GM18861 (cell line): ENCODE data around the gene RPL9.
"Not testable (repeated sequence)": the region's sequence is repeated elsewhere in the genome, so short reads cannot be mapped to it uniquely, and the experiment has no call there.

Source experiments
- ATAC-seq: cut with Tn5 transposase; IDR thresholded peaks from one replicate; pipeline ENCODE4 v1.9.1; 2021; ENCODE audit not compliant: unreplicated experiment

Gene RPL9

DNA sequence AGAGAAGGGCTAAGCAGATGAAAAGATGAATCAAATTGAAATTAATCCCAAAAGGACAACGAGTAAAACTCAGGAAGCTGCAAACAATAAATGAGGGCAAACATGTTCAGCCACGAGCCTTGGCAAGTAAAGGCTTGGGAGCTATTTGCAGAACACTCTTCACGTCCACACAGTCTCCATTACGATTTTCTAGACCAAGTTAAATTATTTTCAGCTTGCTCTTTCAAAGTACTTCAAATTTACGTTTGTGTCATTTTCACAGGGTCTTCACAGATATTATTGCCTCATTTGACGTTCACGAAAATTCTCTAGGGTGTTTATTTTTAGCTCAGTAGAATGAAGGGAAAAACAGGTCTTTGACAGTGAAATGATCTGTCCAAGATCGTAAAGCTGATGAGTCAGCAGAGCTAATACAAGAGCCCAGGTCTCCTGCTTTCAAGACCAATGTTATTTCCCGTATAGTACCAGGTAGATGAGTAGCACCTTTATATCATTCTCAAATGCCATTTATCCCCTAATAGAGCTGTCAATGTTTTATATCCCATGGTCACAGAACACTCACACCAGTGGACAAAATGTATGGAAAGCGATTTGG, 31.1 kb downstream of the RPL9 start:
- ATAC-seq: no peak

DNA sequence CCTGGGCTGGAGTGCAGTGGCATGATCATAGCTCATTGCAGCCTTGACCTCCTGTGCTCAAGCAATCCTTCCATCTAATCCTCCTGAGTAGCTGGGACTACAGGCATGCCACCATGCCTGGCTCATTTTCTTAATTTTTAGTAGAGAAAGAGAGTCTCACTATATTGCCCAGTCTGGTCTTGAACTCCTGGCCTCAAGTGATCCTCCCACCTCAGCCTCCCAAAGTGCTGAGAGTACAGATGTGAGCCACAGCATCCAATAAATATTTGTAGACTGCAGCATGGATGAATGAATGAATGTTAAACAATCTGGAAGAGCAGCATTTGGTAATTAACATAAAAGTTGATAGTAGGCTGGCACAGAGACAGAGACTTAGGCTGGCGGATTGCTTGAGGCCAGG, 32.0 kb downstream of the RPL9 start:
- ATAC-seq: no peak

GRCh38 chr4:39425297-39425696, 33.4 kb downstream of the RPL9 start:
- ATAC-seq: not testable (repeated sequence)

- no peak for ATAC-seq
Observed at GRCh38 chr4:39422247-39422646, 36.5 kb downstream of the RPL9 start.

- ATAC-seq: no peak
Observed at GRCh38 chr4:39415678-39416283, 42.9 kb downstream of the RPL9 start.

DNA sequence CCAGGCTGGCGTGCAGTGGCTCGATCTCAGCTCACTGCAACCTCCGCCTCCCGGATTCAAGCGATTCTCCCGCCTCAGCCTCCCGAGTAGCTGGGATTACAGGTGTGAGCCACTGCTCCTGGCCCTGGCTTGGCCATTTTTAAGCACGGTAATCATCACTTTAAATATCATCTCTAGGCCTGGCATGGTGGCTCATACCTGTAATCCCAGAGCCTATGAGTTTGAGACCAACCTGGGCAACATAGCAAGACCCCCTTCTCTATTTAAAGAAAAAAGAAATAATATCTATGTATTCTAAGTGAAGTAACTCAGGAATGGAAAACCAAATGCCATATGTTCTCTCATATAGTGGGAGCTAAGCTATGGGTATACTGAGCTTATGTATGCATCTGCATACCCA, 47.2 kb downstream of the RPL9 start:
- ATAC-seq: not testable (repeated sequence)

DNA sequence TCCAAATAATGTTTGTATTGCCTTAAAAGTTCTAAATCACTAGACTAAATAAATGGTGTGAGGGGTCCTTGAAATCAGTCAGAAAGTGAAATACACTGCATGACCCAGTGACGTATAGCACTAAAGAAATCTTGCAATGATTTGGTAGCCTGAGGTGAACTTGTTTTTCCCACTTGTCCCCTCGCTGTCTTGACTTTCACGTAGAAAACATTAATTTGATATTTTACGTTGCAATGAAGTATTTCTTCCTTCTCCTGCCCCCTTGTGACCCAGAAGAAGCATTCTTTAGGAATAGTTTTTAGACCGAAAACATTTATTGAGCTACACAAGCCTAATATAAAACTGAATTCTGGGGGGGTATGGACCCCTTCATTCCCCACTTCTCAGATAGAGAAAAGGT, 48.3 kb downstream of the RPL9 start:
- no peak for ATAC-seq

GRCh38 chr4:39407584-39407885, 51.2 kb downstream of the RPL9 start:
- ATAC-seq: no peak

- no peak for ATAC-seq
Observed at GRCh38 chr4:39406763-39407583, 51.7 kb downstream of the RPL9 start, which contains the start of gene KLB. TSS of gene KLB (plus strand) at chr4:39406930. CDS start at chr4:39406950, 20 bp downstream.
